ENCODE data around the gene ENPP3. TPM values are rescaled to one million over a fixed set of nuclear protein-coding genes. Genes with fewer than 3 reads are reported as not detected.
"Not testable (repeated sequence)": the region's sequence is repeated elsewhere in the genome, so short reads cannot be mapped to it uniquely, and the experiment has no call there.

ENPP3 gene
- total RNA-seq, 1 donor: not detected

- no peak overlapping the region for H3K4me3 ChIP-seq (ENCODE audit: low read depth, low read length)
- DNase-seq (ENCODE audit: low read depth): no peak
- no peak for TF ChIP-seq CTCF (IDR thresholded peaks at IDR 0.05; ENCODE audit: insufficient read depth, low read depth, low read length)
Observed at GRCh38 chr6:131692031-131692430, 54.9 kb downstream of the ENPP3 start.

- DNase-seq (ENCODE audit: low read depth): no peak
- no peak overlapping the region for H3K4me3 ChIP-seq (ENCODE audit: low read depth, low read length)
- TF ChIP-seq CTCF (IDR thresholded peaks at IDR 0.05; ENCODE audit: insufficient read depth, low read depth, low read length): no peak
Observed at GRCh38 chr6:131692589-131692988, 55.5 kb downstream of the ENPP3 start.

- no peak for TF ChIP-seq CTCF (IDR thresholded peaks at IDR 0.05; ENCODE audit: insufficient read depth, low read depth, low read length)
- H3K4me3 ChIP-seq (ENCODE audit: low read depth, low read length): no peak overlapping the region
- no peak for DNase-seq (ENCODE audit: low read depth)
Observed at GRCh38 chr6:131693384-131693783, 56.3 kb downstream of the ENPP3 start.

- H3K4me3 ChIP-seq (ENCODE audit: low read depth, low read length): no peak overlapping the region
- TF ChIP-seq CTCF (IDR thresholded peaks at IDR 0.05; ENCODE audit: insufficient read depth, low read depth, low read length): peak; percentile 97
- peak; percentile 67 for DNase-seq (ENCODE audit: low read depth)
Observed at GRCh38 chr6:131694832-131695426, 57.8 kb downstream of the ENPP3 start.

- no peak for TF ChIP-seq CTCF (IDR thresholded peaks at IDR 0.05; ENCODE audit: insufficient read depth, low read depth, low read length)
- H3K4me3 ChIP-seq (ENCODE audit: low read depth, low read length): no peak overlapping the region
- DNase-seq (ENCODE audit: low read depth): no peak
Observed at GRCh38 chr6:131696956-131697355, 59.9 kb downstream of the ENPP3 start.

- not testable (repeated sequence) for DNase-seq (ENCODE audit: low read depth); H3K4me3 ChIP-seq (ENCODE audit: low read depth, low read length)
Observed at GRCh38 chr6:131700851-131701250, 63.7 kb downstream of the ENPP3 start.

- H3K4me3 ChIP-seq (ENCODE audit: low read depth, low read length); DNase-seq (ENCODE audit: low read depth): not testable (repeated sequence)
Observed at GRCh38 chr6:131703905-131704304, 66.8 kb downstream of the ENPP3 start.

- DNase-seq (ENCODE audit: low read depth); H3K4me3 ChIP-seq (ENCODE audit: low read depth, low read length): not testable (repeated sequence)
Observed at GRCh38 chr6:131710917-131711316, 73.8 kb downstream of the ENPP3 start, which contains the start of gene CTAGE9. TSS of gene CTAGE9 (minus strand) at chr6:131711017. CDS start at chr6:131711017, 0 bp downstream.

- not testable (repeated sequence) for H3K4me3 ChIP-seq (ENCODE audit: low read depth, low read length); DNase-seq (ENCODE audit: low read depth)
Observed at GRCh38 chr6:131715567-131715966, 78.5 kb downstream of the ENPP3 start.
